Colonic mucosa (tissue), 4 donors: Measurements from ENCODE around the gene HACE1. TPM values are rescaled to one million over a fixed set of nuclear protein-coding genes. Genes with fewer than 3 reads are reported as not detected.
A peak's percentile ranks its signal among the peaks of the same experiment; 100 is the strongest.

Experiments used
- DNase-seq: peaks from one replicate; pipeline ENCODE4 v3.0.0-alpha.2; 2020
- H3K27ac ChIP-seq: fragments of 200-600 bp; one replicate; pipeline ENCODE4 v1.8.0; 2021
- H3K27me3 ChIP-seq: fragments of 200-600 bp; one replicate; pipeline ENCODE4 v1.8.0; 2021
- H3K36me3 ChIP-seq: fragments of 200-600 bp; one replicate; pipeline ENCODE4 v1.8.0; 2021
- H3K4me1 ChIP-seq: fragments of 200-600 bp; one replicate; pipeline ENCODE4 v1.8.0; 2021; ENCODE audit warnings: mild to moderate bottlenecking
- H3K4me3 ChIP-seq: fragments of 200-600 bp; one replicate; pipeline ENCODE4 v1.8.0; 2021
- H3K9ac ChIP-seq, 2 donors: one replicate each; pipeline ENCODE4 v1.7.0; 2013; ENCODE audit warnings: control low read depth in 2 of 2, low read depth in 2 of 2, low read length in 2 of 2
- H3K9me3 ChIP-seq: fragments of 200-600 bp; one replicate; pipeline ENCODE4 v1.8.0; 2021
- CTCF ChIP-seq: fragments of 200-600 bp; IDR thresholded peaks from one replicate; pipeline ENCODE4 v1.8.0; 2022; ENCODE audit warnings: antibody characterized with exemption, mild to moderate bottlenecking
- intact Hi-C: fragments of 100-400 bp; cut with DNase I; formaldehyde crosslinking; loops from one replicate; pipeline ENCODE4 v1.14.1; 2022
- total RNA-seq, 2 donors: library from RNA; stranded (reverse); fragmentation: NEBNext Ultra II Directional in 1 of 2; extraction: Animal tissue kit (Norgen Biotek cat#: 25700) in 1 of 2; gene quantifications; one replicate each; pipeline ENCODE4 v1.2.1, GENCODE V29; 2021
- donor health status: healthy.
- donor health status: DM: no; HTN: no; CAD: no.
- donor health status: DM: no; HTN: no; CAD: no.

The HACE1 gene
- total RNA-seq, 2 donors from 2014 or later: 6.9 TPM

DNA sequence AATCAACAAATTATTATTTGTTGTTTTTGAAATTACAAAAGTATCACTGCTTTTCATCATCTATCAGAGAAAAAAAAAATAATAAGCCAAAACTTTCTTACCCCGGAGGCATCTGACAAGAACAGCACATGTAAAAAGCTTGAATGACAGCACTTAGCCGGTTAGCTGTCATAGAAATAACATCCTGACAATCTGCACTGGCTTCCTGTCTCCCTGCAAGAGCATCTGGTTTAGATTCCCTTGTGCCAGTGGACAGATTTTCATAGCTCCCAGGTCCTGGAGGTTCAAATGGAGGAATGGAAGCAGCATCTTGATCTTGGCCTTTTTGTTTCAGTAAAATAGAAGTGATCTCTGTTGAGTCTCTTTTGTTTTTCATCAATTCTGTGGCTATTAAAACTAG, 74.8 kb downstream of the HACE1 start:
- intact Hi-C loops: no loop called here
- no peak for DNase-seq
- no peaks in the 10 kb centered on the region for H3K27me3 ChIP-seq
- TF ChIP-seq CTCF: no peak
- no peaks in the 10 kb centered on the region for H3K36me3 ChIP-seq
- H3K9me3 ChIP-seq: no peaks in the 10 kb centered on the region
- no peak overlapping the region for H3K4me3 ChIP-seq
- no peak overlapping the region for H3K9ac ChIP-seq
- no peak overlapping the region for H3K27ac ChIP-seq
- H3K4me1 ChIP-seq: no peaks in the 10 kb centered on the region

- H3K4me3 ChIP-seq: no peak overlapping the region
- peak; percentile 33 for TF ChIP-seq CTCF
- H3K4me1 ChIP-seq: no peaks in the 10 kb centered on the region
- no peaks in the 10 kb centered on the region for H3K9me3 ChIP-seq
- intact Hi-C loops: loop anchor here (5.0 kb wide), 1 partner anchor 244 kb away; no protein-coding TSS in a partner anchor
- H3K36me3 ChIP-seq: no peaks in the 10 kb centered on the region
- H3K27ac ChIP-seq: no peak overlapping the region
- DNase-seq: no peak
- H3K27me3 ChIP-seq: no peaks in the 10 kb centered on the region
- H3K9ac ChIP-seq: no peak overlapping the region
These were observed 88.4 kb downstream of the HACE1 start for GRCh38 chr6:104771258-104771832.

DNA sequence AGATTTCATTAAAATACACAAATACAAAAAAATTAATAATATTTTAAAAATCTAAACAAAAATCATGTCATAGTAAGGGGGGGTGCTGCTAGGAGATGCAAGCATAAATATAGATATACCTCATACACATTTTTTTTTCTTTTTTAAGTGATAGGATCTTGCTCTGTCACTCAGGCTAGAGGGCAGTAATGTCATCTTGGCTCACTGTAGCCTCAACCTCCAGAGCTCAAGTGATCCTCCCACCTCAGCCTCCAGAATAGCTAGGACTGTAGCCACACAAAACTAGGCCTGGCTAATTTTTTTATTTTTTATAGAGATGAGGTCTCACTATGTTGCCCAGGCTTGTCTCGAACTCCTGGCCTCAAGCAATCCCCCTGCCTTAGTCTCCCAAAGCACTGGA, 90.8 kb downstream of the HACE1 start:
- no peak for TF ChIP-seq CTCF
- H3K27ac ChIP-seq: no peak overlapping the region
- no peak for DNase-seq
- no peaks in the 10 kb centered on the region for H3K36me3 ChIP-seq
- H3K4me1 ChIP-seq: no peaks in the 10 kb centered on the region
- H3K27me3 ChIP-seq: no peaks in the 10 kb centered on the region
- intact Hi-C loops: no loop called here
- H3K4me3 ChIP-seq: no peak overlapping the region
- H3K9ac ChIP-seq: no peak overlapping the region
- H3K9me3 ChIP-seq: no peaks in the 10 kb centered on the region

- Histone ChIP-seq H3K36me3 (no peaks in the 10 kb centered on the region), H3K27me3 (no peaks in the 10 kb centered on the region), H3K9me3 (no peaks in the 10 kb centered on the region), H3K9ac (no peak overlapping the region), H3K4me1 (no peaks in the 10 kb centered on the region), H3K4me3 (no peak overlapping the region), H3K27ac (no peak overlapping the region)
- DNase-seq: no peak
- no peak for TF ChIP-seq CTCF
- intact Hi-C loops: no loop called here
These were observed 93.1 kb downstream of the HACE1 start for GRCh38 chr6:104766595-104766994.

GRCh38 chr6:104754788-104755409, 104.8 kb downstream of the HACE1 start:
- Histone ChIP-seq H3K9ac (no peak overlapping the region), H3K27ac (no peak overlapping the region), H3K4me3 (no peak overlapping the region), H3K4me1 (no peaks in the 10 kb centered on the region), H3K27me3 (no peaks in the 10 kb centered on the region), H3K36me3 (no peaks in the 10 kb centered on the region), H3K9me3 (no peaks in the 10 kb centered on the region)
- TF ChIP-seq CTCF: no peak
- intact Hi-C loops: no loop called here
- no peak for DNase-seq
